ENCODE data around the gene RPH3AL.

GRCh38 chr17:282000-282911 is 70.4 kb downstream of the RPH3AL start:
- TF ChIP-seq BRCA1 (IDR thresholded peaks at IDR 0.05; ENCODE audit: low read depth, low read length) (no peak), CTCF (IDR thresholded peaks at IDR 0.05; ENCODE audit: control extremely low read depth in 1 of 3, insufficient read depth in 1 of 3, low read depth in 1 of 3, low read length in 3 of 3) (no peak), POLR2A (IDR thresholded peaks at IDR 0.05; ENCODE audit: control extremely low read depth in 1 of 2, low read depth in 2 of 2, low read length in 2 of 2) (no peak), MAFK (IDR thresholded peaks at IDR 0.05; ENCODE audit: low read depth, low read length) (no peak), JUND (IDR thresholded peaks at IDR 0.05; ENCODE audit: low read length) (no peak)

All from H1 (cell line).